ENCODE results near the gene FARP1. TPM values are rescaled to one million over a fixed set of nuclear protein-coding genes. Genes with fewer than 3 reads are reported as not detected.

The FARP1 gene
- total and polyA plus RNA-seq, 10 of the 15 experiments (the other 5 are each of a cell fraction or from before 2014, with no cell fraction given), result 0.17 to 6.9 (median 0.68) TPM

DNA sequence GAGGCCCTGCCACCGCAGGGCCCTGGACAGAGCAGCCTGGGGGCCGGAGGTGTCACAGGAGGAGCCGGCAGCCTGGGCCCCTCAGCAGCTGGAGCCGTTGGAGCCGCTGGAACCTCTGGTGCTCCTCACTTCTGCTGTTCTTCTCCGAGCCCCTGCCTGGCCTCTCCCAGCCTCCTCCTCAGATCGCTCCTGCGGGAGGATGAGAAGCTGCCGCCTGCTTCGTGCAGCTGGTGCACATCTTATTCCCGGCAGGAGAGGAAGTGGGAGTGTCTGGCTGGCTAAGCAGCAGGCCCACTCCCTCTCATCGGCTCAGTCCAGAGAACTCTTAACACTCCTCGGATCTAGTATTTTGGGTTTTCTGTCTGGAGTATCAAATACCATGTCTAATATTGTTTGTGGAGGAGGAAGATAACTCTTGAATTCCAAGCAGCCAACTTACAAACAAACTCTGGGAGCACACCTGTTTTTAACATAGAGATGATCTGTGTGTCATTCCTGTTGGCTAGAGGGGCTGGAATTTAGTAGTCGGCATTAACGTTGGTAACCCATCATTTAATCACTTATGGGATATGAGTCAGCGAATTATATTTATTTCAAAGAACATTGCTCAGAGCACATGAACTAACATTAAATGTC is 71.2 kb downstream of the FARP1 start:
- H3K27ac ChIP-seq (ENCODE audit: control insufficient read depth, insufficient read depth), result no peak overlapping the region
- H3K9ac ChIP-seq (ENCODE audit: control insufficient read depth, insufficient read depth, low read length), result no peak overlapping the region
- POLR2A ChIA-PET, result no interaction called here
- no peak overlapping the region for H2AFZ ChIP-seq (ENCODE audit: control insufficient read depth, low read depth, low read length)
- WGBS (ENCODE audit: insufficient coverage, insufficient replicate concordance, low lambda C conversion rate, missing lambda C conversion rate), result 64% methylated on average over 16 of the region's 16 CpGs
- H3K79me2 ChIP-seq (ENCODE audit: control insufficient read depth, insufficient read depth, low read length), result no peaks in the 10 kb centered on the region
- no TSS peak for BruUV-seq (replicated peaks)
- SMC1A ChIA-PET (ENCODE audit: uncharacterized antibody, unreplicated experiment), result interaction anchor here (2.1 kb wide), 1 partner anchor 12 kb away, joined by 6 read pairs; no protein-coding TSS in a partner anchor
- no peak for FAIRE-seq
- H4K20me1 ChIP-seq (ENCODE audit: control insufficient read depth, insufficient read depth), result no peaks in the 10 kb centered on the region
- no peaks in the 10 kb centered on the region for H3K27me3 ChIP-seq (replicated peaks in 1 of 2; ENCODE audit: control insufficient read depth in 2 of 2, insufficient read depth in 2 of 2, low read length in 1 of 2)
- H3K4me1 ChIP-seq (ENCODE audit: control insufficient read depth, insufficient read depth, low read length), result no peaks in the 10 kb centered on the region
- no peak for ATAC-seq
- CTCF ChIA-PET, result no interaction called here
- H3K4me3 ChIP-seq, result no peak overlapping the region
- no peak overlapping the region for H3K4me2 ChIP-seq (ENCODE audit: control insufficient read depth, insufficient read depth)
- no peak for DNase-seq (ENCODE audit: low read depth, low spot score)
- TF ChIP-seq FOXM1 (IDR thresholded peaks at IDR 0.05; ENCODE audit: low read depth, low read length) (no peak), PAX8 (IDR thresholded peaks at IDR 0.05) (no peak), CBX3 (IDR thresholded peaks at IDR 0.05; ENCODE audit: borderline replicate concordance, low read depth) (no peak)
- in situ Hi-C loops (cut with MboI) (no loop called here), intact Hi-C loops (cut with micrococcal nuclease; ENCODE audit: unreplicated experiment) (no loop called here)
- H3K9me3 ChIP-seq (replicated peaks; ENCODE audit: control insufficient read depth, insufficient read depth, low read length), result no peaks in the 10 kb centered on the region; the same call in 2 of the 3 replicates
- no peaks in the 10 kb centered on the region for H3K36me3 ChIP-seq (ENCODE audit: control insufficient read depth in 2 of 2, insufficient read depth in 2 of 2, low read length in 1 of 2)
- RAD21 ChIA-PET (ENCODE audit: unreplicated experiment), result interaction anchor here (2.1 kb wide), 1 partner anchor 24 kb away, joined by 7 read pairs; no protein-coding TSS in a partner anchor

DNA sequence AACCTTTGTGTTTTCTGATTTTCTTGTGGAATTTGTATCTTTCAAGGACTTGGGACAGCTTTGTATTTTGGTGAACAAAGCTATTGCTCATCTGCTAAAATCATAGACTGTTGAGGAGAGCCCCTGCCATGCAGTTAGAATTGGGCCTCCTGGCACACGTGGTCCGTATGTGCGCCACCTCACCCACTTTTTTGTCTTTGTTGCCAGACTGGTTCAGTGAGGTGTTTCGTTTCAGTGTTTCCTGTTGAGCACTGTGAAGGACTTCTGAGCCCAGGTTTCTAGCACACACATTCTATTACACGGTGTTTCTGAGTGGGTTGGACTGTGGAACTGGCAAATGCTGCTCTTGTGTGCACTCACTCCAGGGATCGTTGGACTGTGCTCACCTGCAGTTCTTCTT is 71.8 kb downstream of the FARP1 start:
- ChIA-PET CTCF (no interaction called here), POLR2A (interaction anchor here (0.8 kb wide), 1 partner anchor 27 kb away, joined by 3 read pairs; no protein-coding TSS in a partner anchor), SMC1A (ENCODE audit: uncharacterized antibody, unreplicated experiment) (interaction anchor here (1.0 to 3.6 kb wide), 4 partner anchors 9 to 65 kb away, joined by 3 to 31 read pairs (median 7); no protein-coding TSS in a partner anchor), RAD21 (ENCODE audit: unreplicated experiment) (interaction anchor here (2.1 kb wide), 1 partner anchor 24 kb away, joined by 7 read pairs; no protein-coding TSS in a partner anchor)
- Histone ChIP-seq H2AFZ (ENCODE audit: control insufficient read depth, low read depth, low read length) (no peak overlapping the region), H3K9ac (ENCODE audit: control insufficient read depth, insufficient read depth, low read length) (no peak overlapping the region), H3K36me3 (ENCODE audit: control insufficient read depth in 2 of 2, insufficient read depth in 2 of 2, low read length in 1 of 2) (no peaks in the 10 kb centered on the region), H3K27me3 (replicated peaks in 1 of 2; ENCODE audit: control insufficient read depth in 2 of 2, insufficient read depth in 2 of 2, low read length in 1 of 2) (no peaks in the 10 kb centered on the region), H3K4me3 (no peak overlapping the region), H3K27ac (ENCODE audit: control insufficient read depth, insufficient read depth) (no peak overlapping the region), H3K79me2 (ENCODE audit: control insufficient read depth, insufficient read depth, low read length) (no peaks in the 10 kb centered on the region), H3K9me3 (replicated peaks; ENCODE audit: control insufficient read depth, insufficient read depth, low read length) (no peaks in the 10 kb centered on the region; the same call in 2 of the 3 replicates), H3K4me2 (ENCODE audit: control insufficient read depth, insufficient read depth) (no peak overlapping the region), H3K4me1 (ENCODE audit: control insufficient read depth, insufficient read depth, low read length) (no peaks in the 10 kb centered on the region), H4K20me1 (ENCODE audit: control insufficient read depth, insufficient read depth) (no peaks in the 10 kb centered on the region)
- no TSS peak for BruUV-seq (replicated peaks)
- FAIRE-seq (no peak), ATAC-seq (no peak), DNase-seq (ENCODE audit: low read depth, low spot score) (no peak)
- intact Hi-C loops (cut with micrococcal nuclease; ENCODE audit: unreplicated experiment), result no loop called here
- 35% methylated on average over 6 of the region's 6 CpGs for WGBS (ENCODE audit: insufficient coverage, insufficient replicate concordance, low lambda C conversion rate, missing lambda C conversion rate)
- in situ Hi-C loops (cut with MboI), result no loop called here
- no peak for TF ChIP-seq TBL1XR1 (IDR thresholded peaks at IDR 0.05; ENCODE audit: low read depth, low read length)
